OCI-LY1 (cell line): ENCODE measurements around the gene SLC35F4.
"Not testable (repeated sequence)": the region's sequence is repeated elsewhere in the genome, so short reads cannot be mapped to it uniquely, and the experiment has no call there.

Experiments
- H2AFZ ChIP-seq: fragments of 200-600 bp; sonication (generic), shearing (Covaris generic); 2 replicates; pipeline ENCODE4 v1.6.0; 2014; ENCODE audit warnings: antibody characterized with exemption, mild to moderate bottlenecking, low read length
- H3F3A ChIP-seq: fragments of 200-600 bp; sonication (generic), shearing (Covaris generic); 2 replicates; pipeline ENCODE4 v1.6.0; 2014; ENCODE audit warnings: mild to moderate bottlenecking, antibody characterized with exemption, low read length, moderate library complexity; ENCODE audit not compliant: insufficient read depth
- H3K27ac ChIP-seq: fragments of 200-600 bp; sonication (generic); 2 replicates; pipeline ENCODE4 v1.5.1; 2014; ENCODE audit warnings: low read length, mixed run types, mild to moderate bottlenecking, low read depth; ENCODE audit not compliant: poor library complexity, severe bottlenecking
- H3K27me3 ChIP-seq: fragments of 200-600 bp; sonication (generic); 2 replicates; pipeline ENCODE4 v1.6.0; 2014; ENCODE audit warnings: antibody characterized with exemption, mild to moderate bottlenecking, low read length, moderate library complexity; ENCODE audit not compliant: insufficient read depth
- H3K36me3 ChIP-seq: fragments of 200-600 bp; sonication (generic); 2 replicates; pipeline ENCODE4 v1.6.1; 2014; ENCODE audit warnings: mild to moderate bottlenecking, antibody characterized with exemption, low read length, moderate library complexity, mixed read lengths; ENCODE audit not compliant: insufficient read depth
- H3K4me1 ChIP-seq: fragments of 200-600 bp; sonication (generic); 2 replicates; pipeline ENCODE4 v1.5.1; 2014; ENCODE audit warnings: mild to moderate bottlenecking, low read length, moderate library complexity; ENCODE audit not compliant: insufficient read depth, severe bottlenecking
- H3K4me2 ChIP-seq: fragments of 200-600 bp; sonication (generic), shearing (Covaris generic); 2 replicates; pipeline ENCODE4 v1.6.1; 2014; ENCODE audit warnings: low read length
- H3K4me3 ChIP-seq: fragments of 200-600 bp; sonication (generic); 2 replicates; pipeline ENCODE4 v1.5.1; 2014; ENCODE audit warnings: low read length, low read depth, mild to moderate bottlenecking, mixed read lengths; ENCODE audit not compliant: poor library complexity, severe bottlenecking
- H3K79me2 ChIP-seq: fragments of 200-600 bp; shearing (Covaris generic); 2 replicates; pipeline ENCODE4 v1.6.1; 2016; ENCODE audit warnings: mixed run types, low read length, mixed read lengths; ENCODE audit not compliant: insufficient read depth
- H3K9ac ChIP-seq: fragments of 200-600 bp; sonication (generic), shearing (Covaris generic); 2 replicates; pipeline ENCODE4 v1.6.1; 2014; ENCODE audit warnings: mild to moderate bottlenecking, low read length, mixed read lengths
- H3K9me2 ChIP-seq: fragments of 200-600 bp; sonication (generic), shearing (Covaris generic); 2 replicates; pipeline ENCODE4 v1.6.1; 2014; ENCODE audit warnings: low read depth, mild to moderate bottlenecking, low read length, mixed read lengths
- H3K9me3 ChIP-seq: fragments of 200-600 bp; shearing (Covaris generic); 2 replicates; pipeline ENCODE4 v1.6.1; 2014; ENCODE audit warnings: low read length, mixed read lengths
- H4K20me1 ChIP-seq: fragments of 200-600 bp; sonication (generic), shearing (Covaris generic); 2 replicates; pipeline ENCODE4 v1.6.0; 2016; ENCODE audit warnings: mild to moderate bottlenecking, low read length; ENCODE audit not compliant: insufficient read depth
- EZH2 ChIP-seq: fragments of 200-600 bp; sonication (generic), shearing (Covaris generic); IDR thresholded peaks from 2 replicates; pipeline ENCODE4 v1.8.0; 2017; ENCODE audit warnings: borderline replicate concordance, mixed run types, mild to moderate bottlenecking, antibody characterized with exemption, low read length, moderate library complexity, mixed read lengths
- TF ChIP-seq, protein P1 (sequence below): fragments of 200-600 bp; sonication (generic), shearing (Covaris generic); IDR thresholded peaks from 2 replicates; pipeline ENCODE4 v1.5.1; 2017; ENCODE audit warnings: mild to moderate bottlenecking, antibody characterized with exemption, low read length, moderate library complexity, mixed read lengths

Gene SLC35F4

DNA sequence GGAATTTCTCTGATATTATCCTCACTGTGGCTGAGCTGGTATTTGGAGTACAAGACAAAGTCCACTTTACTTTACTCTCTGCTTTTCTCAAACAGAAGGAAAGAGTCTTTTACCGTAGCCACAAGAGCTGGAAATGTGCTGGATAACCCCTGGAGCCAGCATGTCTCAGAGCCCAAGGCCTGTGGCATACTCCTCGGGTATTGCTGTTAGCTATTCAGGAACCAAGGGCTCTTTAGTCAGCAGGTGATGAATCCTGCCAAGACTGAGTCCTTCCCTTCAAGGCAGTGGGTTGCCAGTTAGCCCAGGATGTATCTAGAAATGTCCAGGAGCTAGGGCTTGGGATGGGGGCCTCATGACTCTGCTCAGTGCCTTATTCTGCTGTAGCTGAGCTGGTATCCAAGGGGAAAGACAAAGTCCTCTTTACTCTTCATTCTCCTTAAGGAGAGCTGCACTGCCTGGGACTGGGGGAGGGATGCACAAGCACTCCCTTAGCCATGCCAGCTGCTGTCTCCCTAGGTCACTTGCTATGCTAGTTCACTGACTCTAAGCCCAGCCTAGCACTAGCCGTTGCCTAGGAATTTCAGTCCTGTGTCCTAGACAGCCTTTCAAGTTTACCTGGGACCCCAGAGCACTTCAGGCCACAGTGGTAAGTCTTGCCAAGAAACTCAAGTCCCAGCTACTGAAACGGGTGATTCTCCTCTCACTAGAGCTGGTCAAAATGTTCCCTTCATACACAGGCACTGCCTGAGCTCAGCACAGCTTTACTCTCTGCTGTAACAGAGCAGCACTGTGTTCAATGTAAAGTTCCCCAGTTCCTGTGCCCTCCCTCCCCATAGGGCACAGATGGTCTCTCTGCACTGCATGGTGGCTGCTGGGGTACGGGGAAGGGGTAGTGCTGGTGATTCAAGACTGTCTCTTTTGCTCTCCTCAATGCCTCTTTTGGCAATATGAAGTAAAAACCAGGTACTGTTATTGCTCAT is 136.4 kb downstream of the SLC35F4 start:
- Histone ChIP-seq H3K27ac (no peak overlapping the region), H2AFZ (no peak overlapping the region)

DNA sequence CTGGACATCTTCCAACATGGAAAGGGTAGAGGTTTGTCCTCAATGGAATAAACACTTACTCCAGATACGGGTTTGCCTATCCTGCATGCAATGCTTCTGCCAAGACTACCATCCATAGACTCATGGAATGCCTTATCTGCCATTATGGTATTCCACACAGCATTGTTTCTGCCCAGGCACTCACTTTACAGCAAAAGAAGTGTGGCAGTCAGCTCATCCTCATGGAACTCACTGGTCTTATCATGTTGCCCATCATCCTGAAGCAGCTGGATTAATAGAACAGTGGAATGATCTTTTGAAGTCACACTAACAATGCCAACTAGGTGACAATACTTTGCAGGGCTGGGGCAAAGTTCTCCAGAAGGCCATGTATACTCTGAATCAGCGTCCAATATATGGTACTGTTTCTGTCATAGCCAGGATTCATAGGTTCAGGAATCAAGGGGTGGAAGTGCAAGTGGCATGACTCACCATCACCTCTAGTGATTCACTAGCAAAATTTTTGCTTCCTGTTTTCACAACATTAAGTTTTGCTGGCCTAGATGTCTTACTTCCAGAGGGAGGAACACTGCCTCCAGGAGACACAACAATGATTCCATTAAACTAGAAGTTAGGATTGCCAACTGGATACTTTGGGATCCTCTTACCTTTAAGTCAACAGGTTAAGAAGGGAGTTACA is 140.4 kb downstream of the SLC35F4 start:
- Histone ChIP-seq H3K4me2 (no peak overlapping the region), H3K79me2 (no peaks in the 10 kb centered on the region), H3K27ac (no peak overlapping the region), H3K4me3 (no peak overlapping the region), H4K20me1 (no peaks in the 10 kb centered on the region), H2AFZ (no peak overlapping the region), H3K9me2 (no peaks in the 10 kb centered on the region), H3F3A (no peaks in the 10 kb centered on the region), H3K9me3 (no peaks in the 10 kb centered on the region), H3K4me1 (no peaks in the 10 kb centered on the region), H3K27me3 (no peaks in the 10 kb centered on the region), H3K9ac (no peak overlapping the region), H3K36me3 (no peaks in the 10 kb centered on the region)
- TF ChIP-seq EZH2, result no peak
- TF ChIP-seq, protein P1, sequence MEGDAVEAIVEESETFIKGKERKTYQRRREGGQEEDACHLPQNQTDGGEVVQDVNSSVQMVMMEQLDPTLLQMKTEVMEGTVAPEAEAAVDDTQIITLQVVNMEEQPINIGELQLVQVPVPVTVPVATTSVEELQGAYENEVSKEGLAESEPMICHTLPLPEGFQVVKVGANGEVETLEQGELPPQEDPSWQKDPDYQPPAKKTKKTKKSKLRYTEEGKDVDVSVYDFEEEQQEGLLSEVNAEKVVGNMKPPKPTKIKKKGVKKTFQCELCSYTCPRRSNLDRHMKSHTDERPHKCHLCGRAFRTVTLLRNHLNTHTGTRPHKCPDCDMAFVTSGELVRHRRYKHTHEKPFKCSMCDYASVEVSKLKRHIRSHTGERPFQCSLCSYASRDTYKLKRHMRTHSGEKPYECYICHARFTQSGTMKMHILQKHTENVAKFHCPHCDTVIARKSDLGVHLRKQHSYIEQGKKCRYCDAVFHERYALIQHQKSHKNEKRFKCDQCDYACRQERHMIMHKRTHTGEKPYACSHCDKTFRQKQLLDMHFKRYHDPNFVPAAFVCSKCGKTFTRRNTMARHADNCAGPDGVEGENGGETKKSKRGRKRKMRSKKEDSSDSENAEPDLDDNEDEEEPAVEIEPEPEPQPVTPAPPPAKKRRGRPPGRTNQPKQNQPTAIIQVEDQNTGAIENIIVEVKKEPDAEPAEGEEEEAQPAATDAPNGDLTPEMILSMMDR, result no peak

More for the DNA sequence above, 136.4 kb downstream of the SLC35F4 start:
- Histone ChIP-seq H3K9me3 (no peaks in the 10 kb centered on the region), H3K9ac (no peak overlapping the region), H3K79me2 (no peaks in the 10 kb centered on the region), H3K4me3 (no peak overlapping the region), H3K36me3 (no peaks in the 10 kb centered on the region), H3F3A (no peaks in the 10 kb centered on the region), H3K9me2 (no peaks in the 10 kb centered on the region), H3K4me2 (no peak overlapping the region), H4K20me1 (no peaks in the 10 kb centered on the region), H3K4me1 (no peaks in the 10 kb centered on the region), H3K27me3 (no peaks in the 10 kb centered on the region)
- TF ChIP-seq EZH2, result no peak
- TF ChIP-seq, protein P1, result no peak

DNA sequence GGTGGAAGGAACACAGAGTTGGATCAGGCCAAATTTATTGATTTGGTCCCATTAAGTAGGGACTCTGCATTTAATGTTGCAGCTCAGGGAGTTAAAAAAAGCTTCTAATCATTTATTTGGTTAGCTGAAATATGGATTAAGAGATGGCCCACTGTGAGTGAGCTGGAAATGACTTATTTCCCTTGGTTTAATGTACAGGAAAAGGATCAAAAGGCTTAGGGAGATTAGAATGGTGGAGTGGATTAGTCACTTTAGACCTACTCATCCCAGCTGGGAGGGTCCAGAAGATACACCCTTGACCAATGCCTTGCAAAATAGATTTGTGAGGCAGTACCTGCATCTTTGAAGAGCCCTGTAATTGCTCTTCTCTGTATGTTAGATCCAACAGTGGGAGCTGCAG is 143.8 kb downstream of the SLC35F4 start:
- not testable (repeated sequence) for H3K27me3 ChIP-seq, H3K9ac ChIP-seq, H4K20me1 ChIP-seq, H3K9me2 ChIP-seq, H3K79me2 ChIP-seq, H2AFZ ChIP-seq, H3K9me3 ChIP-seq, H3F3A ChIP-seq, H3K4me3 ChIP-seq, H3K4me2 ChIP-seq, H3K36me3 ChIP-seq, H3K4me1 ChIP-seq, H3K27ac ChIP-seq
